ENCODE results near the gene HSFX3.
"Not testable (repeated sequence)": the region's sequence is repeated elsewhere in the genome, so short reads cannot be mapped to it uniquely, and the experiment has no call there.

The HSFX3 gene

GRCh38 chrX:149549701-149550100, at the start of gene HSFX3:
HSFX3 (minus strand) TSS chrX:149549924; CDS start chrX:149549852, 72 bp downstream.
- DNase-seq, result not testable (repeated sequence)

- not testable (repeated sequence) for DNase-seq
These were observed 48.9 kb upstream of the HSFX3 start for GRCh38 chrX:149598603-149599002.

- not testable (repeated sequence) for DNase-seq
These were observed 46.2 kb upstream of the HSFX3 start for GRCh38 chrX:149595943-149596342.

- DNase-seq, result not testable (repeated sequence)
These were observed 45.5 kb upstream of the HSFX3 start, which contains the start of gene HSFX2 for GRCh38 chrX:149595214-149595613. HSFX2 (minus strand) TSS chrX:149595314; CDS start chrX:149594700, 614 bp downstream.

- DNase-seq, result not testable (repeated sequence)
These were observed 41.3 kb upstream of the HSFX3 start for GRCh38 chrX:149590993-149591392.

GRCh38 chrX:149587359-149587758, 37.6 kb upstream of the HSFX3 start, which contains the start of gene MAGEA9B:
MAGEA9B (minus strand) TSS chrX:149587459; CDS start chrX:149583179, 4,280 bp downstream.
- DNase-seq, result not testable (repeated sequence)

GRCh38 chrX:149585631-149586030, 35.9 kb upstream of the HSFX3 start:
- not testable (repeated sequence) for DNase-seq

GRCh38 chrX:149573456-149573855, 23.7 kb upstream of the HSFX3 start:
- not testable (repeated sequence) for DNase-seq

- no peak for DNase-seq
These were observed 23.0 kb upstream of the HSFX3 start for GRCh38 chrX:149572743-149573142.

- no peak for DNase-seq
These were observed 22.0 kb upstream of the HSFX3 start for GRCh38 chrX:149571770-149572169.

- DNase-seq, result no peak
These were observed 20.9 kb upstream of the HSFX3 start for GRCh38 chrX:149570668-149571067.

GRCh38 chrX:149569770-149570169, 20.0 kb upstream of the HSFX3 start:
- peak; percentile 14 for DNase-seq

GRCh38 chrX:149568701-149569296, 19.1 kb upstream of the HSFX3 start:
- peak; percentile 67 for DNase-seq

GRCh38 chrX:149567621-149568417, 18.1 kb upstream of the HSFX3 start:
- DNase-seq, result peak; percentile 3

GRCh38 chrX:149563359-149563758, 13.6 kb upstream of the HSFX3 start:
- no peak for DNase-seq

- DNase-seq, result not testable (repeated sequence)
These were observed 5.5 kb upstream of the HSFX3 start for GRCh38 chrX:149555251-149555650.

- not testable (repeated sequence) for DNase-seq
These were observed 2.2 kb upstream of the HSFX3 start for GRCh38 chrX:149551939-149552248.

- not testable (repeated sequence) for DNase-seq
These were observed 1.7 kb upstream of the HSFX3 start for GRCh38 chrX:149551245-149551938.

GRCh38 chrX:149550454-149550853, 730 bp upstream of the HSFX3 start:
- not testable (repeated sequence) for DNase-seq

GRCh38 chrX:149547782-149548181, 1.9 kb downstream of the HSFX3 start:
- DNase-seq, result not testable (repeated sequence)

- not testable (repeated sequence) for DNase-seq
These were observed 2.8 kb downstream of the HSFX3 start for GRCh38 chrX:149546962-149547361.

GRCh38 chrX:149545545-149546543, 3.9 kb downstream of the HSFX3 start:
- peak; percentile 43 for DNase-seq

Data from DMS53 (cell line).